Measurements from ENCODE around the gene NCKAP5L.

DNA sequence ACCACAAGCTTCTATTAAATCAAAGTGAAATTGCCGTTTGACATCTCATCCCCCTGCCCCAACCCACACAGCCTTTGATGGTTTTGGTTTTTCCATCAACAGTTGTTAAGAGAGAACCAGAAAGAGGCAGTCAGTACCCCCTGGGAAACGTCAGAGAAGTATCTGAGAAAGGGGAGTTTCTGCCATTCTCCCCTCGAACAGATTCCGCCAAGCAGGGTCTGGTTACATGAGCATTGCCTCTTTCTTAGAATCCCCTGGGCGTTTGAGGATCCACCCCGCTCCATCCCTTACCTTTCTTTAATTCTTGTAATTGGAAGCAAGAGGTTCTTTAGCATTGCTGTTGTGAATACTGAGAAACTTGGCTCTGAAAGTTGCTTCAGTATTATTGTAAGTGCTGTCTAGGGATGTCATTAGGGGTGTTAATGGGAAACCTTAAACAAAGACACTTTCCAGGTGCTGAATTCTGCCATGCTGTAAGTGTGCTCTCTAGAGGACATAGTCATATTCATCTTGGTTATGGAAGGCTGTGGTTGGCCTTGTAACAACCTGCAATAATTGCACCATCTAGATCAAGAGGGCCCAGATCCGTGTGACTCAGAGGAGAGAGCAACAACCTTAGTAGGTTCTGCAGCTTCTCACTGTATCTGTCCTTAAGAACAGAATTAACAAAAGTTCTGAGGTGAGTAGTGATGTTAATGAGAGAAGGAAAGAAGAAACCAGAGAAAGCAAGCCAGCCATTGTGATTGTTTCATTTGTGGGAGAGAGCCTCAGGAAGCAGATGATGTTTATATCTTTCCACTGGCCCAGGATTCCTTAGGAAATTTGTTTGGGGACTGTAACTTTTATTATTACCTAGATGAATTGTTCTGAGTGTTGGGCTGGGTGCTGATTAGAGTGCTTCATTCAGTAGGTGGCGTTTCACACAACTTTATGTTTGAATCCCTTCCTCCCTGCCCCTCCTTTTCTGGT, 77.9 kb downstream of the NCKAP5L start:
- TF ChIP-seq, protein P1, sequence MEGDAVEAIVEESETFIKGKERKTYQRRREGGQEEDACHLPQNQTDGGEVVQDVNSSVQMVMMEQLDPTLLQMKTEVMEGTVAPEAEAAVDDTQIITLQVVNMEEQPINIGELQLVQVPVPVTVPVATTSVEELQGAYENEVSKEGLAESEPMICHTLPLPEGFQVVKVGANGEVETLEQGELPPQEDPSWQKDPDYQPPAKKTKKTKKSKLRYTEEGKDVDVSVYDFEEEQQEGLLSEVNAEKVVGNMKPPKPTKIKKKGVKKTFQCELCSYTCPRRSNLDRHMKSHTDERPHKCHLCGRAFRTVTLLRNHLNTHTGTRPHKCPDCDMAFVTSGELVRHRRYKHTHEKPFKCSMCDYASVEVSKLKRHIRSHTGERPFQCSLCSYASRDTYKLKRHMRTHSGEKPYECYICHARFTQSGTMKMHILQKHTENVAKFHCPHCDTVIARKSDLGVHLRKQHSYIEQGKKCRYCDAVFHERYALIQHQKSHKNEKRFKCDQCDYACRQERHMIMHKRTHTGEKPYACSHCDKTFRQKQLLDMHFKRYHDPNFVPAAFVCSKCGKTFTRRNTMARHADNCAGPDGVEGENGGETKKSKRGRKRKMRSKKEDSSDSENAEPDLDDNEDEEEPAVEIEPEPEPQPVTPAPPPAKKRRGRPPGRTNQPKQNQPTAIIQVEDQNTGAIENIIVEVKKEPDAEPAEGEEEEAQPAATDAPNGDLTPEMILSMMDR (IDR thresholded peaks at IDR 0.05; ENCODE audit: extremely low read depth in 1 of 2, insufficient read depth in 1 of 2, low read depth in 1 of 2, low read length in 2 of 2), result peak in 1 of 2 donors; percentile 9
- TF ChIP-seq POLR2AphosphoS5 (IDR thresholded peaks at IDR 0.05; ENCODE audit: insufficient read depth, low read depth, low read length) (no peak), POLR2A (IDR thresholded peaks at IDR 0.05; ENCODE audit: low read depth, low read length) (no peak), EZH2 (IDR thresholded peaks at IDR 0.05; ENCODE audit: borderline replicate concordance, low read depth, low read length, severe bottlenecking) (no peak)
